Adrenal gland (tissue), 5 donors: Measurements from ENCODE around the gene NUP42.

Experiments used
- CTCF ChIP-seq, 6 experiments: fragments of 450-650 bp in 4 of 6; fragments of 200-600 bp in 2 of 6; sonication (generic) in 1 of 6; IDR thresholded peaks; 1 replicate in 5 of 6; 2 replicates in 1 of 6; pipeline versions ENCODE4 v1.5.1 to v1.8.0; 2016 to 2021; ENCODE audit warnings: antibody characterized with exemption in 6 of 6, mild to moderate bottlenecking in 2 of 6, moderate library complexity in 1 of 6
- POLR2A ChIP-seq, 2 donors: fragments of 450-650 bp; IDR thresholded peaks; one replicate each; pipeline ENCODE4 v1.6.1; 2017; ENCODE audit warnings: antibody characterized with exemption in 2 of 2, mild to moderate bottlenecking in 2 of 2, moderate library complexity in 1 of 2
- donor health status: DM: no; HTN: no; CAD: no.

GRCh38 chr7:23205577-23205908 is 23.7 kb downstream of the NUP42 start:
- no peak for TF ChIP-seq CTCF (IDR thresholded peaks at IDR 0.05)
- no peak for TF ChIP-seq POLR2A (IDR thresholded peaks at IDR 0.05)
